ENCODE data around the gene CABLES1.

The CABLES1 gene

DNA sequence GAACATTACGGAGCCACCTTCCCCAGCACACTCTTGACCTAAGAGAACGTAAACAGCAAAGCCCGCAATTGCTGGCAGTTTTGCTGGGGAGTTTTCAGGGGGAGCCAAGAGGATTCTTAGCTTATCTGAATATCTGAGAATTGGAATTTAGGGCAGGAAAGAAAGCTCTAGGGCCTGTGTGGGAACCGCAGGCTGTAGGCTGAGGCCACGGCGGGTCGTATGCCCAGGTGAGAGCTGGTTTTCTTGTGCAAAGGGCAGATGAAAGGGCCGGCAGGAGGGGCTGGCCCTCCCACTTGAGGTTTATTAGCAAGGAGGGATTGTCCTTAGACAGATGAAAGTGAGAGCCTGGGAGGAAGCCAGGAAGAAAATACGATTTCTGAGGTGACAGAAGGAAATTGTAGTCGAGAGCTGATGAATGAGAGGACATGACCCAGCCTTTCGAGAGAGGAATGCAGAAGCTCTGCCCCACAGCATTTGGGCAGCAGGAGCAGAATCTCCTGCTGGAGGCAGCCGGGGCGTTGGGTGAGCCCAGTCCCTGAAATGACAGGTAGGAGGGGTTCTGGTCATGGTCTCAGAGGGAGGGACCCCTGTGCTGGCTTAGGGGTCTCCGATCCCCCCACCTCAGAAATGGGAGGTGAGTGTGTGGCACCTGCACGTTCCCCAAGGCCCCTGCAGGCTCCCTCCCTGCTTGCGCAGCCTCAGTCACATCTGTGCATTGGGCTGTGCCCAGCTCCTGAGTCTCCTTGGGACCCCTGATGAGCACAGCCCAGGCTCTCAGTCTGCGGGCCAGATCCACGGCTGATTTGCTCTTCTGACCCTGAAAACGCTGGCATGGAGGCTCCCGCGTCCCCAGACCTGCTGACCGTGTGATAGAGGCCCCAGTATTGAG is 61.1 kb downstream of the CABLES1 start:
- DNase-seq = no peak

DNA sequence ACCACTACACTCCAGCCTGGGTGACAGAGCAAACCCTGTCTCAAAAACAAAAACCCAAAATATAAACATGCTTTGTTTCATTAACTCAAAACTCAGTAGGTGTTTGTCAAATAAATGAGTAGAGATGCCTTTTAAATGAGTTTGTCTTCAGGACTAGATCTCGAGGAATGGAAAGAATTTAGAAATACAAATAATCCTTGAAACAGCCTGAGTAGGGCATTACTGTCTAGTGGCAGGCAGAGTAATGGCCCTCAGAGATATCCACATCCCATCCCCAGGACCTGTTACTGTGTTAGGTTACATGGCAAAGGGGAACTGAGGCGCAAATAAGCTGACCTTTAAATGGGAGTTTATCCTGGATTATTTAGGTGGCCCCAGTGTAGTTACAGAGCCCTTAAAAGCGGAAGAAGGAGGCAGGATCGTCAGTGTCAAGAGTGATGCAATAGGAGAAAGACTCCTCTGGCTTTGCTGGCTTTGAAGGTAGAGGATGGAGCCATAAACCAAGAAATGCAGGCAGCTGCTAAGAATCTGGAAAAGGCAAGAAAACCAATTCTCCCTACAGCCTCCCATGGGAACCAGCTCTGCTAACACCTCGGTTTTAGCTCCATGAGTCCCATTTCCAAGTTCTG is 63.0 kb downstream of the CABLES1 start:
- peak; percentile 6 for DNase-seq

DNA sequence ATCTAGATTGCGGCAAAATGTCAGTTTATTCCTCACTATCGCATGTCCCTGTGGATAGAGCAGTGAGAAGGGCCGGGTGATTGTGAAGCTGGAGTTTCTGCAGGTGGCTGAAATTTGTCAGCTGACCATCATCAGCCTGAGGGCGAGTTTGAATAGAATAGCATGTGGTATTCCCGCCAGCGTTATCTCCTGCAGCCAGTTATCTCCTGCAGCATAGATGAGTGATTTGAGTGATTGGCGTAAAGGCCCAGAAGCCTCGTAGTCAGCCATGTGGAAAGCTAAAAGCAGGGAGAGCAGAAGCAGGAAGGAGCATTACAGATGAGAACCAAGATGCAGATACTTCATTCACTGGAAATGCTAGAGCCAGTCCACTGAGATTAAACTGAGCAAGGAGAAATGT is 65.5 kb downstream of the CABLES1 start:
- DNase-seq = no peak

- no peak for DNase-seq
Measured at GRCh38 chr18:23201741-23202140, 66.5 kb downstream of the CABLES1 start.

- DNase-seq = no peak
Measured at GRCh38 chr18:23203891-23204432, 68.7 kb downstream of the CABLES1 start.

GRCh38 chr18:23204589-23205235 is 69.4 kb downstream of the CABLES1 start:
- DNase-seq = no peak

- DNase-seq = no peak
Measured at GRCh38 chr18:23205980-23206379, 70.7 kb downstream of the CABLES1 start.

DNA sequence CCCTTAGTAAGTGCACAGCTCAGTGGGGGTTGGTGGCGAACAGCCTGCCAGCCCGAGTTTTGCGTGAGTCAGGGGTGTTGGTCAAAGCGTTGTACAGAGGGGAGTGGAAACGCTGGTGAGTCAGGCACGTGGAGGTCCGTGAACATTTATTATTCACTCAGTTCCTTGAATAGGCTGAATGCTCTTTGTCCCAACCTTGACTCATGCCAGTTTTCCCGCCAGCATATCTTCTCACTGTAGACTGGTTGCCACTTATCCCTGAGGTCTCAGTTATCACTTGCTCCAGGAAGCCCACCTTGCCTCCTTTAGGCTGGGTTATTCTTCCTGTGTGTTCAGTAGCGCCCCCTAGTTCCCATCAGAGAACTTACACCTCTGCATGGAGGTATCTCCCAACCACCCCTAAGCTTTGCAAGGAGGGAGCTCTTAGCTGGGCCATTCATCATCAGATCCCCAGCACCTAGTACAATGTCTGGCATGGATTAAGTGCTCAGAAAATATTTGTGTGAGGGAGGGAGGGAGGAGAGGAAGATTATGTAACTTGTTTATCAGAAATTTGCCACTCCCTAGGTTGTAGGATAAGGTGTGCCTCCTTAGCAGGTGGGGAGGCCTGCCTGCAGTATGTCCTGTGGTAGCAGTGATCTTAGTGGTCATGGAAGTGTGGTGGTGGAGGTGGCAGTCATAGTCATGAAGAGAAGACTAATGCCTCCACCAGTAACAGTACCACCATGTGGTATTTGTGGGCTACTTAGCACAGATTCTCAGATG is 72.1 kb downstream of the CABLES1 start:
- DNase-seq = peak; percentile 28

DNA sequence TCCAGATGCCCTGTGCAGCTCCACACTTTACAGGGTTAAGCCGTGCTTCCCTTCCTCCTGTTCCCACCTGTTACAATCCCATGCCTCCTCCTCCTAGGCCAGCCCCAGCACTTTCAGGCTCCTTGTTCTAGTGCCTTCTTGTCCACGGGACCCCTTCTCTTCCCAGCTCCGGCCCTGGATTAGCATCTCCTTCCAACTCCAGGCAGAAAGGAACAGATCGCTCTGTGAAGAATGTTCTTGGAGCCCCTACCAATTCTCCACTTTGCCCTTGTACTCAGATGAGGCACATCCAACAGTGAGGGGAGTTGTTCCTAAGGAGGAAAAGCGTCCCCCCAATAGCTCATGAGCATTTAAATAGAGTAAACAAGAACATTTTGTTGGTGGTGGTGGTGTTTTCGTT is 72.7 kb downstream of the CABLES1 start:
- DNase-seq = no peak

- no peak for DNase-seq
Measured at GRCh38 chr18:23208600-23208999, 73.3 kb downstream of the CABLES1 start.

DNA sequence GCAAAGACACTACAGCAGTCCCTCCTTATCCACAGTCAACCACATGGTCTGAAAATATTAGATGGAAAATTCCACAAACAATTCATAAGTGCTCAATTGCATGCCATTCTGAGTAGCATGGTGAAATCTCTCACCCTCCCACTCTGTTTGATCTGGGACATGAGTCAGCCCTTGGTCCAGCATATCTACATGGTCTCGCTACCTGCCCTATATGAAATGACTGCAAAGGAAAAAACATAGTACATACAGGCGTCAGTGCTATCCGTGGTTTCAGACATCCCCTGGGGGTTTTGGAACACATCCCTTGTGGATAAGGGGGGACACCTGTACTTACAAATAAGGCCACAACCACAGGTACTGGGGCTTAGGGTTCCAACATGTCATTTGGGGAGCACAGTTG is 73.7 kb downstream of the CABLES1 start:
- peak; percentile 15 for DNase-seq

DNA sequence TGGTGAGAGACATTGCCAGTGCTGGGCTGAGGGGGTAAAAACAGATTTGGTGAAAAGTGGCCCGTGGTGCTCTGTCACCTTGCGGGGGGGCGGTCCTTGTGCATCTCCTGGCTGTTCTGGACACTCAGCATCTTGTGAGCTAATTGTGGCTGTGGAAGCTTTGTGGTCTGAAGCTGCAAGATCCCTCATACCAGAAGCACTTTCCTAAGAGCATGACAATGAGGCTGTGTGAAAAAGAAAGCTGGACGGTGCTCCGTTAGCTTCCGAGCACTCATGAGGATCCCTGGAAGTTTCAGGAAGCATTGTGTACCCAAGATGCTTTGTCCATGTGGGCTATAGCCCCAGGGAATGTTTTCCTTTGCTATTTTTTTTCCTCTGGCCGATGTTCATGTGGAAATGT is 74.5 kb downstream of the CABLES1 start:
- no peak for DNase-seq

- DNase-seq = no peak
Measured at GRCh38 chr18:23210526-23210925, 75.2 kb downstream of the CABLES1 start.

DNA sequence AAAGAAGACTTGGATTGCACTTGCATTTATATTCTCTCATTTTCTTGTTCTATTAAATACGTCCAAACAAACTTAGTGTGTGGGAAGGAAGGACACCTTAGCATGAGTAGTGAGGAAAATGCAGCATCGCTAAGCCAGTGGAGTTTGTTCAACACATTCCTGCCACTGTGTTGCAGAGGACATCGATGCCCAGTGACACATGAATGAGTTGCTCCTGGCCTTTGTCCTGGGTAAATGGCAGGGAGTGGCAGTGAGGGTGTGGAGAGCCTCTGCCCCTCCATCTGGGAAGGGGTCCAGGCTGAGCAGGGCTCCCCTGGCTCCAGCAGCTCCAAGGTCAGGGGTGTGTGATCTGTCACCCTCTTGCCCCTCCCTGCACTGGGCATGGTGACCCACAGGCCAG is 75.9 kb downstream of the CABLES1 start:
- DNase-seq = no peak

DNA sequence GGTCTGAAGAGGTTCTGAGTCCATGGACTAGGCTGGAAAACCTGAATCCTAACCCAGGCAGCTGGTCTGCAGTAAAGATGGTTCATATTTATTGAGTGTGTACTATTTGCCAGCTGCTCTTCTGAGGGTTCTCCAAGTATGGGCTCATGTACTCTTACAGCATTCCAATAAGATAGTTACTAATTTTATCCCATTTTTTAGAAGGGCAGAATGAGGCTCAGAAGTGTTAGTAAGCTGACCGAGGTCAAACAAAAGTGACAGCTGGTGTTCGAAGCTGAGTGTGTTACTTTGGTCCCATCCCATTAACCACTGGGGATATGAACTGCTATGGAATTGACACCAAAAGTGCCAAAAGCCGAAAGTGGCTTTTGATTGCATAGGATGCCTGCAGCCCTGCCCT is 76.9 kb downstream of the CABLES1 start:
- no peak for DNase-seq

DNA sequence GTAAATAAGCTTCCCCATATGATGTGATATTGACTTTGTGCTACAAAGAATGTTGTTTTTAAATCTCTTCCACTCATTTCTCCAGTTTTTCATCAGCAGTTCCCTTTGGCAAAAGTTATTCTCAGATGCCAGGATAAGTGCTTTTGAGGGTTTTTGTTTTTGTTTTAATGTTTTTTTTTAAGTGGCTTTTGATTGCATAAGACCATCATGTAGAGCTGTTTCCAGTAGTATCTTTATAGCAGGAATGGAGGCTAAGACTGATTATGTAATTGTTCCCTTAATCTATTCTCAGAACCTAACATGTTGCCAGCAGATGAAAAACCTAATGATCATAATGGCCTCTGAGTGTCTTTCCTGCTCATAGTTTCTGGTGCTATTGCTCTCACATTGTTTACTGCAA is 77.9 kb downstream of the CABLES1 start:
- no peak for DNase-seq

DNA sequence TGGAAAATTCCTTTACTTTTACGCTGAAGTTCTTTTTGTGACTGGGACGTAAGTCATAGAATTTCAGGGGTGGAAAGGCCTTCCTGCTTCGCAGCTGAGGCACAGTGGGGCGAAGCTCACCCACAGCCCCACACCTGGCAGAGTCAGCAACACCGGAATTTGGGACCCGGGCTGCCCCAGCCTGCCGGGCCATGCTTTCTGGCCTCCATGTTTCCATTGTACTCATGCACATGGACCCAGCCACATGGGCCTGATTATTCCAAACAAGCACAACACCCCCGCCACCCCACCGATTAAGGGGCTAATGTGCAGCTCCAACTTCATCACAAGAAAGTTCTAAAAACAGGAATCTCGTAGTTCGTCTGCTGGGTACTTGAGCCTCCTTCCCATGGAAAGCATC is 82.5 kb downstream of the CABLES1 start:
- no peak for DNase-seq

GRCh38 chr18:23220355-23220754 is 85.1 kb downstream of the CABLES1 start:
- no peak for DNase-seq

DNA sequence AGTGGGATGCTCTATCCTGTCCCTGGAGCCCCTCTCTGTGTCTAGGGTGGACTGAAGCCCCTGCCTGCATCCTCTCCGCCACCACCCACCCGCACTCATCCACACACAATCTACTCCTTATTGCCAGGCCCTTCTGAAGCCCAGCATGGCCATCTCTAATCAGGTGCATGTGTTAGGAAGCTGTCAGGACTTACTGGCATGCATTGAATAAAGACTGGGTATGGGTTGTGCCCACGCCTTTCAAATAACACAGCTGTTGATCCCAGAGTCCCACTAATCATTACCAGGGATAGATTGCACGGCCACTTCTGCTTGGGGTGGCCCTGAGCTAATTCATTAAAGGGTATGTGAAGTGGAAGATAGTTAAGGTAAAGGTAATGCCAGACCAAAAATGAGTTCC is 88.4 kb downstream of the CABLES1 start:
- no peak for DNase-seq

- DNase-seq = peak; percentile 91
Measured at GRCh38 chr18:23225503-23225902, 90.2 kb downstream of the CABLES1 start.

DNA sequence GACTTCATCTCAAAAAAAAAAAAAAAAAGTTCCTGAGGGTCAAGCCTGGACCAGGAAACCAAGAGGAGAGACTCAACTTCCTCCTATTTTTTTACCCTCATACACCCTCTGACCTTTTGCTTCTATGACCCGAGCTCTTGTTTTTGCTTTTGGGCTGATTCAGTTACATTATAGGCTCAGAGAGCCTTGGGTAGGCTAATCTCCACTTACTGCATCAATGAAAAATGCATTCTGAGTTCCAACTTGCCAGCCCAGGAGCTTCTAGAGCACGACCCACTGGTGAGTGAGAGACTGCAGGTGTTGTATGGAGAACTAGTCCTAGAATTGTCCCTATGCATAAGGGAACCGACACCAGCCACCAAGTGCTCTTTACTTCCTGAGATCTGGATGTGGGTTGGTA is 91.1 kb downstream of the CABLES1 start:
- DNase-seq = peak; percentile 51

DNA sequence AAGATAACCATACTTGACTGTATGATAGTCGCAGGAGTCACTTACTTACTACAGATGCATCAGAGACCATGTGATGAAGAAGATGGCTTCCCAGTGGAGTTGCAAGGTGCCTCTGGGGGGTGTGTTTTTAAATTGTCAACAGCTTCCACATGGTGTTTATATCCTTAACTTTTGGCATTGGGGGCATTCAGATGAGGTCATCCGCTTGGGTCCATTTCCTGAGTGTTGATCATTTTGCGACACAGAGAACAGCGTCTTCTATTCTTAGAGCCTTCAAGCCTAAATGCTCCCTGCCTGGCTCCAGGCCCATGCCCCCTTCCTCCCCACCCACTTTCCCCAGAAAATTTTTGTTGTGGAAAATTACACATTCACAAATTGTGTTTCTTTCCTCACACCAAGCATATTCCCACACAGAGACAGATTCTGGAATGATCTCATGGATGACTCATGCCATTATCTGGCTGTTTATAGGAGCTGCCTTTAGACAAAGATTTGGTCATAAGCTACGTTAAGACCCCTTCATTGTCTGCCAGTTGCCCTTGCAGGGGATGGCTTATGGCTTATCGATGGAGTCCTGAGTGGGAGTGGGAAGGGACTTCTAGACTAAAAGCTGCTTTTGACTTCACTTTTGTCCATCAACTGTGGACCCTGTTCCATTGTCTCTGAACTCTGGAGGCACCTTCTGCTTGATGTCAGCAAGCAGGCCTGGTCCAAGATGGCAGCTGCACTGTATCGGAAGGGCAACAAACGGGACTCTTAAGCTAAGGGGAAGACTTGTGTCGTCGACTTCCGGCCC is 91.8 kb downstream of the CABLES1 start:
- peak; percentile 78 for DNase-seq
